Liver (tissue), 3 donors: ENCODE measurements around the gene AWAT2.

Experiments
- FOXA1 ChIP-seq: IDR thresholded peaks from 2 replicates; pipeline ENCODE4 v1.6.1; 2016; ENCODE audit warnings: antibody characterized with exemption
- HNF4G ChIP-seq: IDR thresholded peaks from 2 replicates; pipeline ENCODE4 v1.6.1; 2016; ENCODE audit warnings: antibody characterized with exemption
- JUND ChIP-seq, 2 donors: IDR thresholded peaks; 2 replicates each; pipeline ENCODE4 v1.6.1; 2016; ENCODE audit warnings: antibody characterized with exemption in 2 of 2
- RAD21 ChIP-seq, 2 donors: IDR thresholded peaks; 2 replicates each; pipeline ENCODE4 v1.6.1; 2016; ENCODE audit warnings: antibody characterized with exemption in 2 of 2, mild to moderate bottlenecking in 2 of 2
- TAF1 ChIP-seq: conservative IDR thresholded peaks from 2 replicates; pipeline ENCODE4 v1.6.1; 2016; ENCODE audit warnings: antibody characterized with exemption, mild to moderate bottlenecking
- TF ChIP-seq, protein P1 (sequence below): fragments of 150-350 bp; IDR thresholded peaks from 2 replicates; pipeline ENCODE4 v1.5.1; 2017; ENCODE audit warnings: improper control_type of control experiment, low read depth, low read length; ENCODE audit not compliant: missing input control
- TF ChIP-seq, protein P2 (sequence below): IDR thresholded peaks from 2 replicates; pipeline ENCODE4 v1.6.1; 2016; ENCODE audit warnings: antibody characterized with exemption
- TF ChIP-seq, protein P3 (sequence below): IDR thresholded peaks from 2 replicates; pipeline ENCODE4 v1.6.1; 2016; ENCODE audit warnings: antibody characterized with exemption
- TF ChIP-seq, protein P4 (sequence below): IDR thresholded peaks from 2 replicates; pipeline ENCODE4 v1.6.1; 2016; ENCODE audit warnings: antibody characterized with exemption, mild to moderate bottlenecking
- donor health status: healthy.
- donor health status: healthy.

DNA sequence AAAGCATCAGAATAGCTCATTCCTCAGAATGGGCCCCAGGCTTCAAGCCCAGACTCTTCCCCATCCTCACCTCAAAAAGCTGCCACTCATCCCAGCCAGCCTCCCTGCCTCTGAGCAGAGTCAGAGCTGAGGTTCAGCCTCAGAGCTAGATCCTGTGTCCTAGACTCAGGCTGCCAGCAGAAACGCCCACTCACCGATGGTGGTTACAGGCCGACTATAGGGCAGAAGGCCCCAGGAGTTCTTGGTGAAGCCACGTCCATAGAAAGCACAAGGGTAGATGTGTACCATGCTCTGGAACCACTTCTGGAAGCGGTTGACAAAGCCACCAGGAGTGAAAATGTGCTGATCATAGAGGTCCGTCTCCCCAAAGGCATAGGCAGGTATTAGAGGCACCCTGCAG, 7.7 kb downstream of the AWAT2 start:
- TF ChIP-seq, protein P1, sequence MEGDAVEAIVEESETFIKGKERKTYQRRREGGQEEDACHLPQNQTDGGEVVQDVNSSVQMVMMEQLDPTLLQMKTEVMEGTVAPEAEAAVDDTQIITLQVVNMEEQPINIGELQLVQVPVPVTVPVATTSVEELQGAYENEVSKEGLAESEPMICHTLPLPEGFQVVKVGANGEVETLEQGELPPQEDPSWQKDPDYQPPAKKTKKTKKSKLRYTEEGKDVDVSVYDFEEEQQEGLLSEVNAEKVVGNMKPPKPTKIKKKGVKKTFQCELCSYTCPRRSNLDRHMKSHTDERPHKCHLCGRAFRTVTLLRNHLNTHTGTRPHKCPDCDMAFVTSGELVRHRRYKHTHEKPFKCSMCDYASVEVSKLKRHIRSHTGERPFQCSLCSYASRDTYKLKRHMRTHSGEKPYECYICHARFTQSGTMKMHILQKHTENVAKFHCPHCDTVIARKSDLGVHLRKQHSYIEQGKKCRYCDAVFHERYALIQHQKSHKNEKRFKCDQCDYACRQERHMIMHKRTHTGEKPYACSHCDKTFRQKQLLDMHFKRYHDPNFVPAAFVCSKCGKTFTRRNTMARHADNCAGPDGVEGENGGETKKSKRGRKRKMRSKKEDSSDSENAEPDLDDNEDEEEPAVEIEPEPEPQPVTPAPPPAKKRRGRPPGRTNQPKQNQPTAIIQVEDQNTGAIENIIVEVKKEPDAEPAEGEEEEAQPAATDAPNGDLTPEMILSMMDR = no peak
- TF ChIP-seq, protein P2, sequence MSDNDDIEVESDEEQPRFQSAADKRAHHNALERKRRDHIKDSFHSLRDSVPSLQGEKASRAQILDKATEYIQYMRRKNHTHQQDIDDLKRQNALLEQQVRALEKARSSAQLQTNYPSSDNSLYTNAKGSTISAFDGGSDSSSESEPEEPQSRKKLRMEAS = no peak
- TF ChIP-seq, protein P3, sequence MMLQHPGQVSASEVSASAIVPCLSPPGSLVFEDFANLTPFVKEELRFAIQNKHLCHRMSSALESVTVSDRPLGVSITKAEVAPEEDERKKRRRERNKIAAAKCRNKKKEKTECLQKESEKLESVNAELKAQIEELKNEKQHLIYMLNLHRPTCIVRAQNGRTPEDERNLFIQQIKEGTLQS = no peak
- TF ChIP-seq JUND (IDR thresholded peaks at IDR 0.05) (no peak), FOXA1 (no peak), TAF1 (no peak), RAD21 (IDR thresholded peaks at IDR 0.05) (no peak), HNF4G (no peak)
- TF ChIP-seq, protein P4, sequence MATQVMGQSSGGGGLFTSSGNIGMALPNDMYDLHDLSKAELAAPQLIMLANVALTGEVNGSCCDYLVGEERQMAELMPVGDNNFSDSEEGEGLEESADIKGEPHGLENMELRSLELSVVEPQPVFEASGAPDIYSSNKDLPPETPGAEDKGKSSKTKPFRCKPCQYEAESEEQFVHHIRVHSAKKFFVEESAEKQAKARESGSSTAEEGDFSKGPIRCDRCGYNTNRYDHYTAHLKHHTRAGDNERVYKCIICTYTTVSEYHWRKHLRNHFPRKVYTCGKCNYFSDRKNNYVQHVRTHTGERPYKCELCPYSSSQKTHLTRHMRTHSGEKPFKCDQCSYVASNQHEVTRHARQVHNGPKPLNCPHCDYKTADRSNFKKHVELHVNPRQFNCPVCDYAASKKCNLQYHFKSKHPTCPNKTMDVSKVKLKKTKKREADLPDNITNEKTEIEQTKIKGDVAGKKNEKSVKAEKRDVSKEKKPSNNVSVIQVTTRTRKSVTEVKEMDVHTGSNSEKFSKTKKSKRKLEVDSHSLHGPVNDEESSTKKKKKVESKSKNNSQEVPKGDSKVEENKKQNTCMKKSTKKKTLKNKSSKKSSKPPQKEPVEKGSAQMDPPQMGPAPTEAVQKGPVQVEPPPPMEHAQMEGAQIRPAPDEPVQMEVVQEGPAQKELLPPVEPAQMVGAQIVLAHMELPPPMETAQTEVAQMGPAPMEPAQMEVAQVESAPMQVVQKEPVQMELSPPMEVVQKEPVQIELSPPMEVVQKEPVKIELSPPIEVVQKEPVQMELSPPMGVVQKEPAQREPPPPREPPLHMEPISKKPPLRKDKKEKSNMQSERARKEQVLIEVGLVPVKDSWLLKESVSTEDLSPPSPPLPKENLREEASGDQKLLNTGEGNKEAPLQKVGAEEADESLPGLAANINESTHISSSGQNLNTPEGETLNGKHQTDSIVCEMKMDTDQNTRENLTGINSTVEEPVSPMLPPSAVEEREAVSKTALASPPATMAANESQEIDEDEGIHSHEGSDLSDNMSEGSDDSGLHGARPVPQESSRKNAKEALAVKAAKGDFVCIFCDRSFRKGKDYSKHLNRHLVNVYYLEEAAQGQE = no peak
